HL-60/S4 treated with phorbol 12-myristate 13-acetate at 8.2 ng/mL for 4 days and 3 days (cell line): ENCODE results near the gene TOMM6.
"Not testable (repeated sequence)": the region's sequence is repeated elsewhere in the genome, so short reads cannot be mapped to it uniquely, and the experiment has no call there.

Experiments
- in situ Hi-C: fragments of 300-500 bp; cut with MboI; formaldehyde crosslinking; loops from 2 replicates; pipeline ENCODE4 v1.15.0; 2022; ENCODE audit warnings: low sequenced_read_pairs

Gene TOMM6

DNA sequence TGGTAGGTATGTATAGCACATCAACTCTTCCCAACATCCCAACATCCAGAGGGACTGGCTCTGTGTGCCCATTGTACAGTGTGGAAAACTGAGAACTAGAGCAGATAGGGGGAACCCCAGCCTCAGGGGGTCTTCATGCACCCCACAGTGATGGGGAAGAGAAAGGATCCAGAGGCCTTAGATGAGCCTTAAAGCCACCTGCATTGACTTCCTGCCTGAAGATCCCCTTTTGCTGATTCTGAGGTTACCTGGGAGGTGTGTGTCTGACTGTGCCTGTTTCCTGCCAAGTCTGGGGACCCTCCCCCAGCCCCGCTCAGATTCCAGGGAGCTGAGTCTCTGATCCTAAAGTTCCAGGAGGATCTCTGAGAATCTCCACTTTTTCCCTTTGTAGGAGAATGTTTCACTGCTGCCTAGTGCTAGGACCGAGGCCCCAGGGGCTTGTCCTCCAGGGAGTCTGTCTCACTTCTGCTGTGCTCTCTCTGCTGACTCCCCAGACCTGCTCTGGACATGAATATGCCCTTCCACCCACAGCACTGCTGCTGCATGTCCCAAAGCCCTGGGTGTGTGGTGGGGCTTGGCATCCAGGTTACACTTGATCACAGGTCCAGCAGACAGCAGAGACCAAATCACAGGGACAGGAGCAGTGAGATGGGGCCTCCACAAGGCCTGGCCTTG, 27.5 kb upstream of the TOMM6 start:
- in situ Hi-C loops = no loop called here

GRCh38 chr6:41763470-41763869, 24.0 kb upstream of the TOMM6 start:
- in situ Hi-C loops = no loop called here

DNA sequence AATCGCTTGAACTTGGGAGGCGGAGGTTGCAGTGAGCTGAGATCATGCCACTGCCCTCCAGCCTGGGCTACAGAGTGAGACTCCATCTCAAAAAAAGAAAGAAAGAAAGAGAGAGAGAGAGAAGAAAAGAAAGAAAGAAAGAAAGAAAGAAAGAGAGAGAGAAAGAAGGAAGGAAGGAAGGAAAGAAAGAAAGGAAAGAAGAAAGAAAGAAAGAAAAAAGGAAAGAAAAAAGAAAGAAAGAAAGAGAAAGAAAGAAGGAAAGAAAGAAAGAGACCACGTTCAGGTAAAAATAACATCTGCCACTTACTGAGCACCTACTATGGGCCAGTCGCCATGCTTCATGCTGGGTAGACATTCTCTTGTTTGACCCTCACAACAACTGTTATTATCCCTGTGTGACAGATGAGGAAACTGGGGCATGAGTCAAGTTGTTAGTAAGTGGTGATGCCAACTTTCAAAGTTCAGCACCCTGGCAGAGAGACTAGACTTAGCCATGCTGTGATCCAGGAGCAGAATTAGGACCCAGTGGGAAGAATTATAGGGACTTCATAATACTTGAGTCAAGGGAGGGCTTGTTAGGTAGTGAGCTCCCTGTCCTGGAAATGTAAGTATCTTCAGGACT, 21.3 kb upstream of the TOMM6 start:
- in situ Hi-C loops = not testable (repeated sequence)

- in situ Hi-C loops = no loop called here
Observed at GRCh38 chr6:41767112-41767833, 20.2 kb upstream of the TOMM6 start.

- in situ Hi-C loops = no loop called here
Observed at GRCh38 chr6:41768545-41769308, 18.8 kb upstream of the TOMM6 start.

- in situ Hi-C loops = no loop called here
Observed at GRCh38 chr6:41769376-41769775, 18.1 kb upstream of the TOMM6 start.

- in situ Hi-C loops = no loop called here
Observed at GRCh38 chr6:41770381-41771057, 17.0 kb upstream of the TOMM6 start.

DNA sequence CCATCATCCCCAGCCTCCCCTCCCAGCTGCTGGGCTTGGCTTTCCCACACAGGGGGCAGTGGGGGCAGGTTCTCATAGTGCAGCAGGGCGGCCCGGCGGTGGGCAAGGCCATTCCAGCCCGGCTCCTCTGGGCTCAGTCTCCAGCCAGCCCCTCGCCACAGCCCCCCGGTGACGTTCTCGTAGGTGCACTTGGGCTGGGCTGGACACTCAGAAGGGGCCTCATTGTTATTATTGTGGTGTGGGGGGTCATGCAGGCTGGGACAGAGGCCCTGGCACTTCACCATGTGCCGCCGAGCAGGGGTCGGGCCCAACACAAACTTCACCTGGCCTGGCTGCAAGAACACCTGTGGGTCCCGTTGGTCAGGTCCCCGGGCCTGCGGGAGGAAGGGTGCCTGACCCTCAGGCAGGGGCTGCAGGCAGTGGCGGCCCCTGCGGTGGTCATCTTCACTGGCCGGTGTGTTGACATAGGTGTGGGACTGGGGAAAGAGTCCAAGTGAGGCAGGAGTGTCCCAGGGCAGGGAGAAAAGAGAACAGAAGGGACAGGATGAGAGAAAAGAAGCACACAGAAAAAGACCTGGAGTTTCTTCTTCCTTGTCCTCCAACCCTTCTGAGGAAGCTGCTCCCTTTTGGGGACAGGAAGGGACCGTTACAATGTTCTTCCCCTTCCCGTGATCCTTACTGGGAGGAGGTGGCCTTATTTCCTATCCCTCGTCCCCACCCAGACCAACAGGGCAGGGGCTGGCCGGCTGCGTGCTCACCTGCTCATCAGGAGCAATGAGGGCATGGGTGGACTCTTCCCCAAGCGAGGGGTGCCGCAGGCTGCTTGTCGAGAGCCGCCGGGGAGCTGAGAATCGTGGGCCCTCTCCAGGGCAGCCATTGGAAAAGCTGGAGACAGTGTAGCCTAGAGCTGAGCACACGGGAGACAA, 16.2 kb upstream of the TOMM6 start:
- in situ Hi-C loops = no loop called here

DNA sequence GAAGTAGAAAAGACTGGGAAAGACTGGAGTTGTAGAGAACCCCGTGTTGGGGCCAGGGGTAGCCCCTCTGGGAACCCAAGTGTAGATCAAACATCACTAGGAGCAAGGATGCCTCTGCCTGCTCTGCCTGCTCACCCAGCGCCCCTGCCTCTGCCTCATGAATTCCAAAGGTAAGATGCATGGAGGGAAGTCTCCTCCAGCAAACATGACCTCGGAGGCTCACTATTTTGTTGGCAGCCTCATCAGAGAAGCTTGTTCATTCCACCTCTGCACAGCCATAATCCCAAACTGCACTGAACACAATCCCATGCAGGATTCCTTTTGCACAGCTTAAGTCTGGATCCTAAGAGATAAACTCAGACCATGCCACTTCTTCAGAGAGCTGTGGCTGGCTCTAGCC, 12.7 kb upstream of the TOMM6 start:
- in situ Hi-C loops = no loop called here

- in situ Hi-C loops = no loop called here
Observed at GRCh38 chr6:41775293-41775882, 12.1 kb upstream of the TOMM6 start.

- in situ Hi-C loops = no loop called here
Observed at GRCh38 chr6:41777551-41778285, 9.8 kb upstream of the TOMM6 start.

GRCh38 chr6:41778895-41779294, 8.6 kb upstream of the TOMM6 start:
- in situ Hi-C loops = no loop called here

DNA sequence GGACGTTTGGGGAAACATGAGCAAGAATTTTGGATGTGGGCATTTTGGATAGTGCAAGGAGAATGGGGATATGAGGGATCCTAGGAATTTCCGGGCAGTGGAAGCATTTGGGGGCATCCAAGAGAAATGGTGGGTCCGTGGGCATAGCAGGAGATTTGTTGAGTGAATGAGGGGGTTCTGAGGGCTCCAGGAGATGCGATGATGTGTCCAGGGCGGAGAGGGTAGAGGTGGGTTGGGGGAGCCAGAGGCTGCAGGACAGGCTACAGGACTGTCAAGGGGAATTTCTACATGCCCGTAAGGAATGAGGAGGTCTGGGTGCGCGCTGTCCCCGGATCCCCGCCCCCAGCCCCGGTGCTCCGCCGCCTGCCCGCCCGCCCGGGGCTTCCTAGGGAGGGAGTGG, 8.2 kb upstream of the TOMM6 start:
- in situ Hi-C loops = no loop called here

DNA sequence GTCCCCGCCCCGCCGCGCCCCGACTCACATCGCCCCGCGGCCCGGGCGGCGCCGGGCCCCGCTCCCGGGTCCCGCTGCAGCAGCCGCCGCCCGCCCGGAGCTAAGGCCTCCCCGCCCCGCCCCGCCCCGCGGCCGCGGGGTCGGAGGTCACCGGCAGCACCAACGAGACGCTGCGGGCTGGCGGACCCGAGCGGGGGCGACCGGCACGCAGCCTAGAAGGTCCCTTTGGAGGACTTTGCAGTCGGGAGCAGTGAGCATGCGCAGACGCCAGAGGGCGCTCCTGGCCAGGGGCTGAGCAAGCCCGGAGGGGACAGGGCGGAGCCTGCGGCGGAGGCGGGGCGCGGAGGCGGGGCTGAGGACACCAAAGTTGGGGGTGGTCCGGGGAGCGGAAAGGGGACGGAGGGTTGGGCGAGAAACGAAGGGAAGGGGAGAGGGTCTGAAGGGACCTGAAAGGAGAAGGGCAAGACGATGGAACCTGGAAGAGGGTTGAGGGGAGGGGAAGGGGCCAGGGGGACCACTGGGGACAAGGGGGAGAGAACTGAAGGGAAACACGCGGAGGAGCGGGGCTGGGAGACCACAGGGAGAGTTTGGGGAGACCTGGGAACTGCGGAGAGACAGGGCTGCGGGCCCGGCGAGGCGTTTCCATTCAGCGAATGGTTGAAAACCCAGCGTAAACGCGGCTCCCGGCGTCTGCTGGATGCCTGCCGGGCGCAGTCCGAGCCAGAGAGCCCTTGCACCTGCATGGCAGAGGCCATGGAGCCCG, 7.5 kb upstream of the TOMM6 start, which contains the start of gene FRS3:
TSS of gene FRS3 (minus strand) at position 113 of the 763 bp plus-strand sequence. CDS start 2,913 bp downstream, outside the sequence.
- in situ Hi-C loops = loop anchor here (10.0 kb wide), 1 partner anchor 265 kb away; no protein-coding TSS in a partner anchor

DNA sequence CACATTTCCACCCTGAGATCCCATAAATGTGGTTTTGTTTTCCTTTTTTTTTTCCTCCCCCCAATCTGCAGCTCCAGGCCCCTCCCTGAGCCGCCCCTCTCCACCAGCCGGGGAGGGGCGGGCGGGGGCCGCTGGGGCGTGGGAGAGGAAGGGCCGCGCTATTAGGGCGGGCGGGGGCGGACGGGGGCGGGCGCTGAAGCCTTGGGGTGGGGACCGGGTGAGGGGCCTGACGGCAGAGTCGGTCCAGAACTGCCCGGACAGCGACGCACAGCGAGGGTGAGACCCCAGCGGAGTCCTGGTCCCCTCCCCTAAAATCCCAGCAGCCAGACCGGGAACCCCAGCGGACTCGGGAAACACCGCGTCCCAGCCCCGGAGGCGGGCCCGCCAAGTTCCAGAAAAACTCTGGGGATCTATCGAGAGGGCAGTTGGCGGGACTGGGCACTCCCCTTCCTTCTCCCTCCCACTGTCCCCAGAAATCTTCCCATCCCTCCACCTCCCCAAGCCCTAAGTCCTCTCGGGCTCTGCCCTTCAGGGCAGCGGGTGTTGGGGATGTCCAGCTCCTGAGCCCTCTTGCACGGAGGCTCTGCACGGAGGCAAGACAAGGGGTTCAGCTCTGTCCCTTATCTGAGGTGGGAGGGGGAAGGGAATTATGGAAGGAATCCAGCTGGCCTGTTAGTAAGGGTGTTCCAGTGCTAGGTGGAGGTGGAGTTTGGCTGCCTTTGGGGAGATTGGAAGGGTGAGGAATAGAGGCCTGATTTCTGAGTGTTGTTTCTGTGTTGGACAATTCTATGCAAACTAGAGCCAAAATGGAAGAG, 6.7 kb upstream of the TOMM6 start, which contains the start of gene PRICKLE4:
TSS of gene PRICKLE4 (plus strand) at position 232 of the 815 bp plus-strand sequence. CDS start 2,692 bp downstream, outside the sequence.
- in situ Hi-C loops = loop anchor here (10.0 kb wide), 1 partner anchor 264 kb away; no protein-coding TSS in a partner anchor

- in situ Hi-C loops = loop anchor here (10.0 kb wide), 1 partner anchor 263 kb away; no protein-coding TSS in a partner anchor
Observed at GRCh38 chr6:41781366-41781730, 6.1 kb upstream of the TOMM6 start.
